ENCODE data around the gene RPGR. TPM values are rescaled to one million over a fixed set of nuclear protein-coding genes. Genes with fewer than 3 reads are reported as not detected.

The RPGR gene
- total RNA-seq, 1 experiment from 2014 or later, result 10.4 TPM

DNA sequence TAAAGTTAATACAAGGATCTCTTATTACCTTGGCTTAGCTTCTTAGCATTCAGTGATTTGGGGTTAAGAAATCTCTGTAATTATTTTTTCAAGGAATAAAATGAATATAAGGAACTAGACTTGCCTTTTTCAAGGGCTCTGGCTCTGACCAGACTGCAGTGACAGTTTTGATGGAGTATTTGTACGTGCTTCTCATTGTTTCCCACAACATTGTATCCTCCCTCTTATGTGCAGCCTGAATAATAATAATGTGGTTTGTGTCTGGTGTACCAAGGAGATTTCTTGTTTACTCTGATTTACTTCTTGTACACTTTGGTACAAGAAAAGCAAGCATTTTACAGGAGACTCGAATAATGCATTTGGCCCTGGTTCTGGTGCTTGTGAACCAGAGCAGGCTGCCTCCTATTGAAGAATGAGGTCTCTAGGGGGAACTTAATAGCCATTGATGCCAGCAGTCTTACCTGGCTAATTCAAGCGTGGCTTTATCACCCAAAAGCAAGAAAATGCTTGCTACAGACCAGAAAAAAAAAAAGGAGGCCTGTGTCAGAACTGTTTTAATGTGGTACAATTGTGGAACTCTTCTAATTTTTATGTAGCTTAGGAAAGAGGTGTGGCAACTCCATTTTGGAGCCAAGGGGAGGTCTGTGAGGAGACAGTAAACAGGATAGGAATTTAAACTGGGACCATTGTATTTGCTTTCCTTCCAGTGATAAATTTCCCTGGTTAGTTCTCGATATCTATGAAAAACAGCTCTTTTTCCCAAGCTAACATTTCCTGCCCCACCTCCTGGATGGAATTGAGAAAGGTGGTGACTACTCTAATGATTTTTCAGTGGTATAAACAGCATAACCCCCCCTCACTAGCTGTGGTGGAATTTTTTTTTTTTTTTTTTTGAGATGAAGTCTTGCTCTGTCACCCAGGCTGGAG is 30.7 kb upstream of the RPGR start:
- Histone ChIP-seq H4K20me1 (ENCODE audit: insufficient read depth) (no peaks in the 10 kb centered on the region), H3K4me2 (ENCODE audit: low read length) (no peak overlapping the region), H3K79me2 (ENCODE audit: insufficient read depth, low read length) (no peaks in the 10 kb centered on the region), H3K9me3 (ENCODE audit: control insufficient read depth in 1 of 2, insufficient read depth in 1 of 2, low read depth in 1 of 2, low read length in 2 of 2) (no peaks in the 10 kb centered on the region), H3K27me3 (ENCODE audit: insufficient read depth, low read length) (no peaks in the 10 kb centered on the region), H3K4me1 (ENCODE audit: control insufficient read depth in 1 of 2, insufficient read depth in 2 of 2, low read length in 2 of 2) (no peaks in the 10 kb centered on the region), H3K27ac (ENCODE audit: low read depth, low read length) (no peak overlapping the region), H3K9ac (ENCODE audit: low read length) (no peak overlapping the region), H3K9me2 (ENCODE audit: insufficient read depth) (no peaks in the 10 kb centered on the region), H3K4me3 (replicated peaks in 1 of 2; ENCODE audit: low read depth in 1 of 2, low read length in 2 of 2) (no peak overlapping the region), H2AFZ (ENCODE audit: low read depth, low read length, poor library complexity, severe bottlenecking) (no peak overlapping the region), H3K36me3 (ENCODE audit: control insufficient read depth in 1 of 2, insufficient read depth in 2 of 2, low read length in 2 of 2) (no peaks in the 10 kb centered on the region)
- CTCF ChIA-PET, result no interaction called here
- intact Hi-C loops (cut with micrococcal nuclease), result no loop called here
- RAD21 ChIA-PET (ENCODE audit: low non-redundant PET in 1 of 2, low total read pairs in 2 of 2, uncharacterized antibody in 2 of 2, unreplicated experiment in 2 of 2), result no interaction called here
- DNase-seq (ENCODE audit: low read depth, low spot score) (no peak), ATAC-seq (no peak)
- POLR2A ChIA-PET, result no interaction called here
- TF ChIP-seq, protein P1, sequence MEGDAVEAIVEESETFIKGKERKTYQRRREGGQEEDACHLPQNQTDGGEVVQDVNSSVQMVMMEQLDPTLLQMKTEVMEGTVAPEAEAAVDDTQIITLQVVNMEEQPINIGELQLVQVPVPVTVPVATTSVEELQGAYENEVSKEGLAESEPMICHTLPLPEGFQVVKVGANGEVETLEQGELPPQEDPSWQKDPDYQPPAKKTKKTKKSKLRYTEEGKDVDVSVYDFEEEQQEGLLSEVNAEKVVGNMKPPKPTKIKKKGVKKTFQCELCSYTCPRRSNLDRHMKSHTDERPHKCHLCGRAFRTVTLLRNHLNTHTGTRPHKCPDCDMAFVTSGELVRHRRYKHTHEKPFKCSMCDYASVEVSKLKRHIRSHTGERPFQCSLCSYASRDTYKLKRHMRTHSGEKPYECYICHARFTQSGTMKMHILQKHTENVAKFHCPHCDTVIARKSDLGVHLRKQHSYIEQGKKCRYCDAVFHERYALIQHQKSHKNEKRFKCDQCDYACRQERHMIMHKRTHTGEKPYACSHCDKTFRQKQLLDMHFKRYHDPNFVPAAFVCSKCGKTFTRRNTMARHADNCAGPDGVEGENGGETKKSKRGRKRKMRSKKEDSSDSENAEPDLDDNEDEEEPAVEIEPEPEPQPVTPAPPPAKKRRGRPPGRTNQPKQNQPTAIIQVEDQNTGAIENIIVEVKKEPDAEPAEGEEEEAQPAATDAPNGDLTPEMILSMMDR (IDR thresholded peaks at IDR 0.05 in 2 of 3, conservative IDR thresholded peaks at IDR 0.05 in 1 of 3; ENCODE audit: borderline replicate concordance in 1 of 3, insufficient read depth in 1 of 3, low read depth in 2 of 3, low read length in 2 of 3), result no peak
- TF ChIP-seq POLR2AphosphoS5 (IDR thresholded peaks at IDR 0.05; ENCODE audit: low read depth, low read length) (no peak), EGR1 (IDR thresholded peaks at IDR 0.05; ENCODE audit: low read depth) (no peak), FOSL1 (IDR thresholded peaks at IDR 0.05; ENCODE audit: low read depth) (no peak), POLR2A (IDR thresholded peaks at IDR 0.05; ENCODE audit: borderline replicate concordance, extremely low read depth, insufficient read depth, insufficient read length) (no peak), ELF1 (IDR thresholded peaks at IDR 0.05; ENCODE audit: borderline replicate concordance, low read depth) (no peak), EZH2phosphoT487 (IDR thresholded peaks at IDR 0.05; ENCODE audit: borderline replicate concordance) (no peak), SRF (IDR thresholded peaks at IDR 0.05; ENCODE audit: low read depth) (no peak), EZH2 (IDR thresholded peaks at IDR 0.05) (no peak)
- TF ChIP-seq, protein P2, sequence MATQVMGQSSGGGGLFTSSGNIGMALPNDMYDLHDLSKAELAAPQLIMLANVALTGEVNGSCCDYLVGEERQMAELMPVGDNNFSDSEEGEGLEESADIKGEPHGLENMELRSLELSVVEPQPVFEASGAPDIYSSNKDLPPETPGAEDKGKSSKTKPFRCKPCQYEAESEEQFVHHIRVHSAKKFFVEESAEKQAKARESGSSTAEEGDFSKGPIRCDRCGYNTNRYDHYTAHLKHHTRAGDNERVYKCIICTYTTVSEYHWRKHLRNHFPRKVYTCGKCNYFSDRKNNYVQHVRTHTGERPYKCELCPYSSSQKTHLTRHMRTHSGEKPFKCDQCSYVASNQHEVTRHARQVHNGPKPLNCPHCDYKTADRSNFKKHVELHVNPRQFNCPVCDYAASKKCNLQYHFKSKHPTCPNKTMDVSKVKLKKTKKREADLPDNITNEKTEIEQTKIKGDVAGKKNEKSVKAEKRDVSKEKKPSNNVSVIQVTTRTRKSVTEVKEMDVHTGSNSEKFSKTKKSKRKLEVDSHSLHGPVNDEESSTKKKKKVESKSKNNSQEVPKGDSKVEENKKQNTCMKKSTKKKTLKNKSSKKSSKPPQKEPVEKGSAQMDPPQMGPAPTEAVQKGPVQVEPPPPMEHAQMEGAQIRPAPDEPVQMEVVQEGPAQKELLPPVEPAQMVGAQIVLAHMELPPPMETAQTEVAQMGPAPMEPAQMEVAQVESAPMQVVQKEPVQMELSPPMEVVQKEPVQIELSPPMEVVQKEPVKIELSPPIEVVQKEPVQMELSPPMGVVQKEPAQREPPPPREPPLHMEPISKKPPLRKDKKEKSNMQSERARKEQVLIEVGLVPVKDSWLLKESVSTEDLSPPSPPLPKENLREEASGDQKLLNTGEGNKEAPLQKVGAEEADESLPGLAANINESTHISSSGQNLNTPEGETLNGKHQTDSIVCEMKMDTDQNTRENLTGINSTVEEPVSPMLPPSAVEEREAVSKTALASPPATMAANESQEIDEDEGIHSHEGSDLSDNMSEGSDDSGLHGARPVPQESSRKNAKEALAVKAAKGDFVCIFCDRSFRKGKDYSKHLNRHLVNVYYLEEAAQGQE (IDR thresholded peaks at IDR 0.05; ENCODE audit: low read depth), result no peak
- TF ChIP-seq, protein P3, sequence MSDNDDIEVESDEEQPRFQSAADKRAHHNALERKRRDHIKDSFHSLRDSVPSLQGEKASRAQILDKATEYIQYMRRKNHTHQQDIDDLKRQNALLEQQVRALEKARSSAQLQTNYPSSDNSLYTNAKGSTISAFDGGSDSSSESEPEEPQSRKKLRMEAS (IDR thresholded peaks at IDR 0.05), result no peak
- no TSS peak for BruUV-seq (replicated peaks)
